OCI-LY1 (cell line): Measurements from ENCODE around the gene USP49.

Source experiments
- H2AFZ ChIP-seq: fragments of 200-600 bp; sonication (generic), shearing (Covaris generic); 2 replicates; pipeline ENCODE4 v1.6.0; 2014; ENCODE audit warnings: antibody characterized with exemption, mild to moderate bottlenecking, low read length
- H3F3A ChIP-seq: fragments of 200-600 bp; sonication (generic), shearing (Covaris generic); 2 replicates; pipeline ENCODE4 v1.6.0; 2014; ENCODE audit warnings: mild to moderate bottlenecking, antibody characterized with exemption, low read length, moderate library complexity; ENCODE audit not compliant: insufficient read depth
- H3K27ac ChIP-seq: fragments of 200-600 bp; sonication (generic); 2 replicates; pipeline ENCODE4 v1.5.1; 2014; ENCODE audit warnings: low read length, mixed run types, mild to moderate bottlenecking, low read depth; ENCODE audit not compliant: poor library complexity, severe bottlenecking
- H3K27me3 ChIP-seq: fragments of 200-600 bp; sonication (generic); 2 replicates; pipeline ENCODE4 v1.6.0; 2014; ENCODE audit warnings: antibody characterized with exemption, mild to moderate bottlenecking, low read length, moderate library complexity; ENCODE audit not compliant: insufficient read depth
- H3K36me3 ChIP-seq: fragments of 200-600 bp; sonication (generic); 2 replicates; pipeline ENCODE4 v1.6.1; 2014; ENCODE audit warnings: mild to moderate bottlenecking, antibody characterized with exemption, low read length, moderate library complexity, mixed read lengths; ENCODE audit not compliant: insufficient read depth
- H3K4me1 ChIP-seq: fragments of 200-600 bp; sonication (generic); 2 replicates; pipeline ENCODE4 v1.5.1; 2014; ENCODE audit warnings: mild to moderate bottlenecking, low read length, moderate library complexity; ENCODE audit not compliant: insufficient read depth, severe bottlenecking
- H3K4me2 ChIP-seq: fragments of 200-600 bp; sonication (generic), shearing (Covaris generic); 2 replicates; pipeline ENCODE4 v1.6.1; 2014; ENCODE audit warnings: low read length
- H3K4me3 ChIP-seq: fragments of 200-600 bp; sonication (generic); 2 replicates; pipeline ENCODE4 v1.5.1; 2014; ENCODE audit warnings: low read length, low read depth, mild to moderate bottlenecking, mixed read lengths; ENCODE audit not compliant: poor library complexity, severe bottlenecking
- H3K79me2 ChIP-seq: fragments of 200-600 bp; shearing (Covaris generic); 2 replicates; pipeline ENCODE4 v1.6.1; 2016; ENCODE audit warnings: mixed run types, low read length, mixed read lengths; ENCODE audit not compliant: insufficient read depth
- H3K9ac ChIP-seq: fragments of 200-600 bp; sonication (generic), shearing (Covaris generic); 2 replicates; pipeline ENCODE4 v1.6.1; 2014; ENCODE audit warnings: mild to moderate bottlenecking, low read length, mixed read lengths
- H3K9me2 ChIP-seq: fragments of 200-600 bp; sonication (generic), shearing (Covaris generic); 2 replicates; pipeline ENCODE4 v1.6.1; 2014; ENCODE audit warnings: low read depth, mild to moderate bottlenecking, low read length, mixed read lengths
- H3K9me3 ChIP-seq: fragments of 200-600 bp; shearing (Covaris generic); 2 replicates; pipeline ENCODE4 v1.6.1; 2014; ENCODE audit warnings: low read length, mixed read lengths
- H4K20me1 ChIP-seq: fragments of 200-600 bp; sonication (generic), shearing (Covaris generic); 2 replicates; pipeline ENCODE4 v1.6.0; 2016; ENCODE audit warnings: mild to moderate bottlenecking, low read length; ENCODE audit not compliant: insufficient read depth
- EZH2 ChIP-seq: fragments of 200-600 bp; sonication (generic), shearing (Covaris generic); IDR thresholded peaks from 2 replicates; pipeline ENCODE4 v1.8.0; 2017; ENCODE audit warnings: borderline replicate concordance, mixed run types, mild to moderate bottlenecking, antibody characterized with exemption, low read length, moderate library complexity, mixed read lengths
- TF ChIP-seq, protein P1 (sequence below): fragments of 200-600 bp; sonication (generic), shearing (Covaris generic); IDR thresholded peaks from 2 replicates; pipeline ENCODE4 v1.5.1; 2017; ENCODE audit warnings: mild to moderate bottlenecking, antibody characterized with exemption, low read length, moderate library complexity, mixed read lengths

The USP49 gene

DNA sequence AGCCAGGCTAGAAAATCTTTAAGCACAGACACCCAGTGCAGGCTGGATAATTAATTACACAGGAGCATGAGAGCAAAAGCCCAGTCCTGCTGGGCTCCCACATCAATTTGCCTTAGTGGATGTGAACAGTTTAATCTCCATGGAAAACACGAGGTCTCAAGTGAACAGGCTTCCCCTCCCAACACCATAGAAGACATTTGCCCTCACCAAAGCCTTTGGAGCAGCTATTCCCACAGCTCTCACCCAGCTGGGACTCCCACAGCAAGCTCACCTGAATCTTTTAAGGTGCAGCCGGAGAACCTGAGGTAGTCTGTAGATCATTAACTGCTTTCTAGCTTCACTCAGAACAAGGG lies 95.6 kb downstream of the USP49 start:
- H3K36me3 ChIP-seq = peaks cover 47% of the 10 kb centered on the region; the same call in 1 of the 2 replicates

DNA sequence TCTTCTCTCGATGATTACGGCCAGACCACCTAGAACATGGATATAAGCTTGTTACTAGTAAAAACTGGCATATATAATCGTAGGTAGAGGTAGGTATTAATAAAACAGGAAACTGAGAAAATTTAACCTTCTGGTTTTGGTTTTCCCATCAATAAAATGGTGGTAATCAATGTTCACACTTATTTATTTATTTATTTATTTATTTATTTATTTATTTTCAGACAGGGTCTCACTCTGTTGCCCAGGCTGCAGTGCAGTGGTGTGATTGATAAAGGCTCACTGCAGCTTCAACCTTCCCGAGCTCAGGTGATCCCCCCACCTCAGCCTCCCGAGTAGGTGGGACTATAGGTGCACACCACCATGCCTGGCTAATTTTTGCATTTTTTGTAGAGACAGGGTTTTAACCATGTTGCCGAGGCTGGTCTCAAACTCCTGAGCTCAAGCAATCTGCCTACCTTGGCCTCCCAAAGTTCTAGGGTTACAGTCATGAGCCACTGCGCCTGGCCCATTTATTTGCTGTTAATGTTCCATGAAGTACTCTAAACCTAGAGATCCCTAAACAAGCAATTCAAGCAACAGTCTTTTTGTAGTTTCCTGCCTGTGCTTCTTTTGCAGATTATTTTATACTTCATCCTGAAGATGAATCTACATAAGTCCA lies 96.1 kb downstream of the USP49 start:
- no peak overlapping the region for H3K4me3 ChIP-seq
- TF ChIP-seq, protein P1, sequence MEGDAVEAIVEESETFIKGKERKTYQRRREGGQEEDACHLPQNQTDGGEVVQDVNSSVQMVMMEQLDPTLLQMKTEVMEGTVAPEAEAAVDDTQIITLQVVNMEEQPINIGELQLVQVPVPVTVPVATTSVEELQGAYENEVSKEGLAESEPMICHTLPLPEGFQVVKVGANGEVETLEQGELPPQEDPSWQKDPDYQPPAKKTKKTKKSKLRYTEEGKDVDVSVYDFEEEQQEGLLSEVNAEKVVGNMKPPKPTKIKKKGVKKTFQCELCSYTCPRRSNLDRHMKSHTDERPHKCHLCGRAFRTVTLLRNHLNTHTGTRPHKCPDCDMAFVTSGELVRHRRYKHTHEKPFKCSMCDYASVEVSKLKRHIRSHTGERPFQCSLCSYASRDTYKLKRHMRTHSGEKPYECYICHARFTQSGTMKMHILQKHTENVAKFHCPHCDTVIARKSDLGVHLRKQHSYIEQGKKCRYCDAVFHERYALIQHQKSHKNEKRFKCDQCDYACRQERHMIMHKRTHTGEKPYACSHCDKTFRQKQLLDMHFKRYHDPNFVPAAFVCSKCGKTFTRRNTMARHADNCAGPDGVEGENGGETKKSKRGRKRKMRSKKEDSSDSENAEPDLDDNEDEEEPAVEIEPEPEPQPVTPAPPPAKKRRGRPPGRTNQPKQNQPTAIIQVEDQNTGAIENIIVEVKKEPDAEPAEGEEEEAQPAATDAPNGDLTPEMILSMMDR = no peak
- TF ChIP-seq EZH2 = no peak
- H3K36me3 ChIP-seq = peaks cover 47% of the 10 kb centered on the region; the same call in 1 of the 2 replicates

More for the DNA sequence above, 95.6 kb downstream of the USP49 start:
- Histone ChIP-seq H4K20me1 (no peaks in the 10 kb centered on the region), H3K27ac (no peak overlapping the region), H3K27me3 (no peaks in the 10 kb centered on the region), H3K4me1 (no peaks in the 10 kb centered on the region), H2AFZ (no peak overlapping the region), H3K4me3 (no peak overlapping the region), H3F3A (no peaks in the 10 kb centered on the region), H3K9ac (no peak overlapping the region), H3K4me2 (no peak overlapping the region), H3K9me2 (no peaks in the 10 kb centered on the region), H3K79me2 (no peaks in the 10 kb centered on the region), H3K9me3 (no peaks in the 10 kb centered on the region)
- TF ChIP-seq EZH2 = no peak
- TF ChIP-seq, protein P1 = no peak

DNA sequence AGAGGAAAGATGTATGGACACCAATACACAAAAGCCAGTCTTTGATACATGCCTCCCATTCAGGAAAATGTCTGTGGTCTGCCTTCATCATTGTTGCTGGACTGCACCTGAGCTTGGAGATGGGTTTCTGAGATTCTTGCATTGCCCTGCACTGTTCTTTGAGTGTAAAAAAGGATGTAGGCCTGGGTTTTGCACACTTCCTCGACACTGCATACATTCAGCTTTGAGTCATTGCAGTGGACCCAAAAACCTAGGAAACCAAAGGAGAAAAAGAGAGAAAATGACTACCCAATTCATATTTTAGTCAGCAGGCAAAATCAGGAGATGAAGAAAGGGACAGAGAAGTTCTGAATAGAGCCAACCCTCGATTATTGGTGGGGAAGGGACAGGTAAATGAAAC lies 98.7 kb downstream of the USP49 start:
- Histone ChIP-seq H3K4me3 (no peak overlapping the region), H3K4me2 (no peak overlapping the region), H3K4me1 (no peaks in the 10 kb centered on the region), H3K27ac (no peak overlapping the region), H3K9me3 (no peaks in the 10 kb centered on the region), H3K36me3 (peaks cover 54% of the 10 kb centered on the region; the same call in 1 of the 2 replicates), H2AFZ (no peak overlapping the region), H4K20me1 (no peaks in the 10 kb centered on the region), H3K9ac (no peak overlapping the region), H3K27me3 (no peaks in the 10 kb centered on the region), H3F3A (no peaks in the 10 kb centered on the region), H3K9me2 (no peaks in the 10 kb centered on the region), H3K79me2 (no peaks in the 10 kb centered on the region)
- TF ChIP-seq, protein P1 = no peak
- TF ChIP-seq EZH2 = no peak

More for the DNA sequence above, 96.1 kb downstream of the USP49 start:
- no peaks in the 10 kb centered on the region for H3K9me3 ChIP-seq
- H3F3A ChIP-seq = no peaks in the 10 kb centered on the region
- H3K4me2 ChIP-seq = no peak overlapping the region
- no peaks in the 10 kb centered on the region for H3K79me2 ChIP-seq
- H3K27ac ChIP-seq = no peak overlapping the region
- no peaks in the 10 kb centered on the region for H3K9me2 ChIP-seq
- H2AFZ ChIP-seq = no peak overlapping the region
- H3K27me3 ChIP-seq = no peaks in the 10 kb centered on the region
- no peaks in the 10 kb centered on the region for H4K20me1 ChIP-seq
- H3K4me1 ChIP-seq = no peaks in the 10 kb centered on the region
- H3K9ac ChIP-seq = no peak overlapping the region
